T-helper 9 cell (primary cell): ENCODE results near the gene TCERG1L.

Source experiments
- DNase-seq: peaks from one replicate; pipeline ENCODE4 v3.0.0-alpha.2; 2020

Gene TCERG1L

DNA sequence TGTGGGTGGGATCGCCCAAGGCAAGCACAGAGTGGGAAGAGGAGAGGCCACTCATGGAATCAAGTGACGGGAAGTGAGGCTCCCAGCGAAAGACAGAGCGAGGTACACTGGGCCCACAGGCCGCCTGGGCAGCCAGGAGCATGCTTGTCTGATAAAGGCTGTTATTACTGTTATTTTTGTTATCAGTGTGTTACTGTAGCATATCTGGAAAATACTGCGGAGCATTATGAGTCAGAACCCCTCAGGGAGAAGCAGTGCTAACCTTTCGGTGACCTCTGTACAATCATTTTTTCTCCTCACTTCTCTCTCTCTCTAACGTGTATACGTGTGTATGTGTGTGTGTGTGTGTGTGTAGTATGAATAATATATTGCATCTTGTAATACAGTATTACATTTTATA is 3.8 kb upstream of the TCERG1L start:
- no peak for DNase-seq

GRCh38 chr10:131314799-131315198 is 3.3 kb upstream of the TCERG1L start:
- DNase-seq = no peak

DNA sequence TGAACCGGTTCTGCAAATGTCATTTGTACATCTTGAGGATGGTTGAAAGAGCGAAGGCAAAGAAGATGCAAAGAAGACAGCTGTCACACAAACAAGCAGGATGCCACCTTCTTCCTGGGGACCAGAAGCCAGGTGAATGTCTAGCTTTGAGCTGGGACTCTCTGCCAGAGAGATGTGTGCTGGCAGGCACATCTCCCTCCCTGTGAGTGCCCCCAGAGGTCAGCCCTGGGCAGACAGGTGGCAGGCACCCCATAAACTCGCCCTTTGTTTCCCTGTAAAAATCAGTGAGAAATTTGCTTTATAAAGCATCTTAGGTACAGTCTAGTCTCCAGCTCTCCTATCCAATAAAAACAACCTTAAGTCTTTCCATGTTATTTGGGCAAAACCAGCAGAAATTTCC is 2.6 kb upstream of the TCERG1L start:
- DNase-seq = no peak

DNA sequence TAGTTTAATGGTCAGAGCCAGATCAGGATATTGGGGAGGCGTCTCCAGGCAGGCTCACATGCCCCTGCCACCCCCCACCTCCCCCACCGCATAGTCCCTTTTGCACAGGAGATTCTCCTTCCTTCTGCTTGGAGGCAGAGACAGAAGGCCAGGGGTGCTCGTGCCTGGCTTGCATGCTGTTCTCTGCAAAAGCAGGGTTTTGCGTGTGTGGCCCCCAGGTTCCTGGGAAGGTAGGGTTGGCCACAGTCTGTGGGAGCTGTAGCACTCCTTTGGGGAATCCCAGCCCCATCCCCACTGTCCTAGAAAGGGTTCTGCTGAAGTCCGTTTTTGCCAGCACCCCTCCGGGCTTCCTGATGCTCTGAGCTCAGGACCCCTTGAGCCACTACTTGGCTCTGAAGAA is 1.9 kb upstream of the TCERG1L start:
- DNase-seq = no peak

GRCh38 chr10:131312478-131312836 is 936 bp upstream of the TCERG1L start:
- no peak for DNase-seq

DNA sequence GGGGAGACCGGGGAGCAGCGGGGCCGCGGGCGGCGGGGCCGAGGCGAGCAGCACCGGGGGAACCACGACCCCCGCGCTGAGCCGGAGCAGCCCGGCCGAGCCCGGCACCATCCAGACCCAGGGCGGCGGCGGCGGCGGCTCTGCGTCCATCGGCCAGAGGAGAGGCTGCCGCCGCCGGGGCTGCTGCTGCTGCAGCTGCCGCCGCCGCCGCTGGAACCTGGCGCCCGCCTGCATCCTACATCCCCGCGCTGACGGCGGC is 190 bp downstream of the TCERG1L start:
- DNase-seq = no peak

GRCh38 chr10:131310551-131311401 is 745 bp downstream of the TCERG1L start:
- no peak for DNase-seq

- no peak for DNase-seq
Measured at GRCh38 chr10:131310142-131310541, 1.4 kb downstream of the TCERG1L start.

GRCh38 chr10:131300508-131300907 is 11.0 kb downstream of the TCERG1L start:
- no peak for DNase-seq

- DNase-seq = no peak
Measured at GRCh38 chr10:131290781-131291180, 20.7 kb downstream of the TCERG1L start.

DNA sequence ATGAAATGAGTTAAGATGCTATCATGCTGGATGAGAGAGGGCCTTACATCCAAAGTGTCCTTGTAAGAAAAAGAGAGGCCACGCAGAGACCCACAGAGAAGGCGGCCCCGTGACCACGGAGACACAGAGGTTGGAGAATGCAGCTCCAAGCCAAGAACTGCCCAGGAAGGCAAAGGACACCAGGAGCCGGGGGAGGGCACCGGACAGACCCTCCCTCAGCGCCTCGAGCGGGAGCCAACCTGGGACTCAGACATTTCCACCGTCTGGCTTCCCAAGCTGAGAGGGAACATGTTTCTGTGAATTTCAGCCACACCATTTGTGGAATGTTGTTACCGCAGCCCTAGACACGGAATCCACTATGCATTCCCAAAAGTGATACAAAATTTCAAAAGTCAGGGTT is 22.9 kb downstream of the TCERG1L start:
- no peak for DNase-seq

- DNase-seq = no peak
Measured at GRCh38 chr10:131282961-131283360, 28.6 kb downstream of the TCERG1L start.

GRCh38 chr10:131280101-131280500 is 31.4 kb downstream of the TCERG1L start:
- no peak for DNase-seq

DNA sequence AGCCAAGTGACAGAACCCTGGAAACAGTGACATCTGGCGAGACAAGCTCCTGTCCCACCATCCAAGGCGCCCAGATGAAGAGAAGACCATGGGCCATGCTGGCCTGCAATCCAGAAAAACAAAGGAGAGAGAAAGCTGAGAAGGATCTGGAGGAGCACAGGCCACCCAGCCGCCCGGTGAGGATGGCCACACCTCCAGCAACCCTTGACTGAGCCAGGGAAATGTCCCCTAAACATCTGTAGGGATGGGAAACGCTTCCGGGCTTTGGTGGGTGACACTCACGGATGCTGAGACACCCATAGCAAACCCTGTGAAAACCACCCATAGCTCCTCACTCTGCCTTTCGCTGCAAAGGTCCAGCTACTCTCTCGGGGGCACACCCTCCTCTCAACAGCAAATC is 32.0 kb downstream of the TCERG1L start:
- no peak for DNase-seq

DNA sequence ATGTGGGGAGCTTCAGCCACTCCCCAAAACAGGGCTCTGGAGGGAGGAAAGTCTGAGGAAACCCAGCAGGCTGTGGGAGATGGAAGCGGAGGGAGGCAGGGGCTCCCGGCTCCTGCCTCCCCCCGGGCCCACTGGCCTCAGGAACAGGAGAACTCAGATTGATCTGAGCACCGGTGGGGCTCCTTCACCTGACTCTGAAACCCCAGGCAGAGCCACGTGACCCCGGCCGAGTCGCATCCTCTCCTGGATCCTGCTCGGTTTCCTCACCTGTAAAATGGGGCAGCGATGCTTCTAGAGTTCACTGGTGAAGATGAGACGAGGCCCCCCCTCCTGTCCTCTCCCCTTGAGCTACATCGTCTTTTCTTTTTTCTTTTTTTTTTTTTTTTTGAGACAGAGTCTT is 33.6 kb downstream of the TCERG1L start:
- DNase-seq = no peak

- DNase-seq = no peak
Measured at GRCh38 chr10:131277278-131277677, 34.2 kb downstream of the TCERG1L start.

DNA sequence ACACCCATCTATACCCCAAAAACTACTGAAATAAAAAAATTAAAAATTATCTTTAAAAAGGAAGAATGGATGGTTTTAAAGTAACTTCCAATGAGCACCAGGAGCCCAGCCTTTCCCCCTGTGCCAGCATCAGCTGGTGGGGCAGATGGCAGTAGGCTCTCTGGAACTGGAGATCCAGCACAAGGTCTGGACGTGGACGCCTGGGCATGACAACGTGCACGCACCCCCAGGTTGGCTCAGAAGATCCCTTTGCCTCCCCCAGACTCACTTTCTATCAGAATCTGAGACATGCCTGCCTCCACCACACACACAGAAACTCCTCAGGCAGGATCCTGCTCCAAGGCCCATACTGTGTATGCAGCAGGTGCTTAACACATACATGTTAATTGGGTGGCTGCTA is 35.8 kb downstream of the TCERG1L start:
- no peak for DNase-seq

DNA sequence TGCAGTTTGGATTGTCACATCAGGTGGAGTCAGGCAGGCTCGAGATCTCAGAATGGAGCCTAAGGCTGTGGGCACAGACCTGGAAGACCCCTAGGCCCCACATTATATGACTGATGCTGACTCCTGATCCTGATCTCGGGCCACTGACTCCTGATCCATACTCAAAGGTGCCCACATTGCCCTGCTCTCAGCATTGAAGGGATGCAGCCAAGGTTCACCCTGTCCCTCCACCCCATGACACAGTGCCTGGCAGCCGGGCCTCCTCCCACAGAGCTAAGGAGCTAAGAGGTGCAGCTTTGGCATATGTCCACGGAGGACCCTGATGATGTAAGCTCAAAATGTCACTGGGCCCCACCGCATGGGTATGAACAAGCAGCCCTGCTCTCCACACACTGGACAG is 36.6 kb downstream of the TCERG1L start:
- no peak for DNase-seq

GRCh38 chr10:131274133-131274880 is 37.2 kb downstream of the TCERG1L start:
- no peak for DNase-seq

- DNase-seq = no peak
Measured at GRCh38 chr10:131273476-131273875, 38.0 kb downstream of the TCERG1L start.

- no peak for DNase-seq
Measured at GRCh38 chr10:131272897-131273451, 38.5 kb downstream of the TCERG1L start.

GRCh38 chr10:131271966-131272365 is 39.6 kb downstream of the TCERG1L start:
- no peak for DNase-seq

DNA sequence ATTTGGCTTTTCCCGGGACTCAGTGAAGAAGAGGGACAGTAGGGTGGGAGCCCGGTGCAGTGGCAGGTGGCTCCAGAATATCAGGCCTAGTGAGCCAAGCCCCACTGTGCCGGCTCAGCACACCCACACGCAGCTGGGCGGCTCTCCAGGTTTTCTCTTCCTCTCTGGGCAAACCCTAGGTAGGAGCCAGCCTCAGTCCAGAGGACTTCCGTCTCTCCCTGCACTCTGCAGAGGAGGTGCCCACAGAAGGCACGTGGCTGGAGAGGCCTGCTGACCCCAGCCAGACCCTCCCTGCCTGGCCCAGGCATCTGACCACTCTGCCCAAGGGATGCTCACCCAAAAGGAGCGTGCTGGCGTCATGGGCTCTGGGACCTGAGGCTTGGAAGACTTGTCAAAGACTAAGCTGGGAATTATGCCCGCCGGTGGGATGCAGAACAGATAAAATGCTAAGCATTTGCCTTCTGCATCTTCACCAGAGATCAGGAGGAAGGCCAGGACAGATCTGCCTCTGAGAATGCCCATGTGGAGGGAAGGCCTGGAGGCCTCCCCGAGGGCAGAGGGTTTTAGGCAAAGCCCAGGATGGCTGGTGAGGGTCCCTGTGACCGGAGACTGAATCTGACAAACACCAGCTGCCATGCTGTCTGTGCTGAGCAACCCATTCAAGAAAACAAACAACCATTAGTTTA is 40.2 kb downstream of the TCERG1L start:
- no peak for DNase-seq
